NCI-H526 treated with DMSO at 0.1 percent for 48 hours (cell line): Measurements from ENCODE around the gene FAM83G.
"Not testable (repeated sequence)": the region's sequence is repeated elsewhere in the genome, so short reads cannot be mapped to it uniquely, and the experiment has no call there.

Source experiments
- DNase-seq: peaks from one replicate; lab custom pipeline; 2025; lab: John Stamatoyannopoulos, UW

The FAM83G gene, protein sequence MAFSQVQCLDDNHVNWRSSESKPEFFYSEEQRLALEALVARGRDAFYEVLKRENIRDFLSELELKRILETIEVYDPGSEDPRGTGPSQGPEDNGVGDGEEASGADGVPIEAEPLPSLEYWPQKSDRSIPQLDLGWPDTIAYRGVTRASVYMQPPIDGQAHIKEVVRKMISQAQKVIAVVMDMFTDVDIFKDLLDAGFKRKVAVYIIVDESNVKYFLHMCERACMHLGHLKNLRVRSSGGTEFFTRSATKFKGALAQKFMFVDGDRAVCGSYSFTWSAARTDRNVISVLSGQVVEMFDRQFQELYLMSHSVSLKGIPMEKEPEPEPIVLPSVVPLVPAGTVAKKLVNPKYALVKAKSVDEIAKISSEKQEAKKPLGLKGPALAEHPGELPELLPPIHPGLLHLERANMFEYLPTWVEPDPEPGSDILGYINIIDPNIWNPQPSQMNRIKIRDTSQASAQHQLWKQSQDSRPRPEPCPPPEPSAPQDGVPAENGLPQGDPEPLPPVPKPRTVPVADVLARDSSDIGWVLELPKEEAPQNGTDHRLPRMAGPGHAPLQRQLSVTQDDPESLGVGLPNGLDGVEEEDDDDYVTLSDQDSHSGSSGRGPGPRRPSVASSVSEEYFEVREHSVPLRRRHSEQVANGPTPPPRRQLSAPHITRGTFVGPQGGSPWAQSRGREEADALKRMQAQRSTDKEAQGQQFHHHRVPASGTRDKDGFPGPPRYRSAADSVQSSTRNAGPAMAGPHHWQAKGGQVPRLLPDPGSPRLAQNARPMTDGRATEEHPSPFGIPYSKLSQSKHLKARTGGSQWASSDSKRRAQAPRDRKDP

DNA sequence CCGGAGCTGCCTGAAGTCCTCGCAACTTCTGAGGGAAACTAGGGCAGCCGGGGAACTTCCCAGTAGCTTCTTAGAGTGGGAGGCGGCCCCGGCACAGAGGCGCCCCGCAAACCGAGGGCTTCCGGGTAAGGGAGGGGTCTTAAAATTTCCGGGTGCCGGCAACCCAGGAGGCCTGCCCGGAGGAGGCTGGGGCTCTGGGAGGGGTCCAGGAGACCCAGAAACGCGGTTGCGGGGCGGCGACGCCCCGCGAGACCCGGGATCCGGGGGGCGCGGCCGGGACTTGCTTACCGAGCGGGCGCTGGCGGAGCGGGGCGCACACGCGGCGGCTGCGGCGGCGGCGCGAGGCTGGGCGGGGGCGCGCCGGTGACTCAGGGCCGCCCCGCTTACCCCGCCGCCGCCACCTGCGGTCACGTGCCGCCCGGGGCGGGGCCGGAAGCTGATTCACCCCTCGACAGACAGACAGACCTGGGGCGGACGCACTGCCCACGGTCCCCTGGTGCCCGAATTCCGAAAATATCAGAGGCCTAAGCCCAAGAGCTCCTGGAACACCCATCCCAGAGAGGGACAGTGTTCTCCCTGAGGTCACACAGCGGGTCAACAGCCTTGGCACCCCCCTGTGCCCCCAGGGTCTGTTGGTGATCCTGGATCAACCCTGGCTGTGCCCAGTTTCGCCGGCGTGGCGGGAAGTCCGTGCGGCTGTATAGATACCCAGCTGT lies at the start of gene FAM83G:
FAM83G (minus strand) TSS at position 344 of the 716 bp plus-strand sequence. CDS start 723 bp downstream, outside the sequence.
- peak; percentile 15 for DNase-seq

DNA sequence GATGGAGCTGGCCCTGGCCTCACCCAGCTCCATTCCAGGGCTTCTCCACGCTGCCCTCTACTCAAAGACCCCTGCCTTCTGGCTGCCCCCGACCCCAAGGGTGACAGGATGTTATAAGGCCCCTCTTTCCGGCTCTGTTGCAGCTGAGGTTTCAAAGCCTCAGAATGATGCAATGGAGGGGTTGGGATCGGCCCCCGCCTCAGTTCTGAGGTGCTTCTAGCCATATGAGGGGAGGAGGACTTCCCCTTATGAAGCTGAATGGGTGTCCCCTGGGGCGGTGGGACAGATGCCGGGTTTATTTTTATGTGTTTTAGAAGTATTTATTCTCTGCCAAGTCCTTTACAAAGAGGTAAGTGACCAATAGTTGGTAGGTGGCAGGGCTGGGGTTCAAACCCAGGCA lies 44.3 kb upstream of the FAM83G start:
- DNase-seq = not testable (repeated sequence)

DNA sequence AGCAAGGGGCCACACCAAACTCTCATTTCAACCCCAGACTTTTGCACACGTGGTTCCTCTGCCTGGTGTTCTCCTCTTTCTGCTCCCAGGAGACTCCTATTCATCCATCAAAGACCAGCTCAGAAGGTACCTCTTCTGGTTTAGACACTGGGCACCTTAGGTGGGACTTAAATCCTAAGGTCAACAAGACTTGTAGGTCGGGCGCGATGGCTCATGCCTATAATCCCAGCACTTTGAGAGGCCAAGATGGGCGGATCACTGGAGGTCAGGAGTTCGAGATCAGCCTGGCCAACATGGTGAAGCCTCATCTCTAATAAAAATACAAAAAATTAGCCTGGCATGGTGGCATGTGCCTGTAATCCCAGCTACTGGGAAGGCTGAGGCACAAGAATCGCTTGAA lies 42.9 kb upstream of the FAM83G start:
- DNase-seq = not testable (repeated sequence)

DNA sequence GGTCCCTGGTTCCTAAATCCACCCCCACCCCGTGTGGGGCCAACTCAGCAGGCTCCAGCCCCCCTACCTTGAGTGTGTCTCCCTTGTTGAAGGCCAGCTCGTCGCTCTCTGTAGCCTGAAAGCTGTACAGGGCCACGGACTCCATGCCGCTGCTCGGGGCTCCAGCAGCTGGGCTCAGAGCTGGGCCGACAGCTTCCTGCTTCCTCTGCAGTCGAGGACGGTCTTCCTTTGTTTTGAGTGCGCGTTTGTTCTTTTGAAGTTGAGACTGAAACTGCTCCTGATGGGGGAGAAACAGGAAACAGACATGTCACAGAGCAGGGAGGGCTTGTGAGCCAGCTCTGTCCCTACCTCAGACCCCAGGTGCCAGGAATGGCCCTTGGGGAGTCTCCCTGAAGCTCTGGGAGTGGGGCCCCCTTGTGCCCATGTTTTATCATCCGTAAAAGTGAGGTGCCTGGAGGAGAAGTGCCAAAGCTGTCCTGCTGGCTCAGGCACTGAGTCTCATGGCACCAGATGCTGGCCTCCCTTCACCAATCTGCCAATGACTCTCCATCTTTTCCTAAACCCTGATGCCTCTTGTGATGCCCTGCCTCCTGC lies 42.3 kb upstream of the FAM83G start, which contains the start of gene GRAP:
GRAP (minus strand) TSS at position 176 of the 594 bp plus-strand sequence; CDS start at position 145, 31 bp downstream.
- DNase-seq = not testable (repeated sequence)

DNA sequence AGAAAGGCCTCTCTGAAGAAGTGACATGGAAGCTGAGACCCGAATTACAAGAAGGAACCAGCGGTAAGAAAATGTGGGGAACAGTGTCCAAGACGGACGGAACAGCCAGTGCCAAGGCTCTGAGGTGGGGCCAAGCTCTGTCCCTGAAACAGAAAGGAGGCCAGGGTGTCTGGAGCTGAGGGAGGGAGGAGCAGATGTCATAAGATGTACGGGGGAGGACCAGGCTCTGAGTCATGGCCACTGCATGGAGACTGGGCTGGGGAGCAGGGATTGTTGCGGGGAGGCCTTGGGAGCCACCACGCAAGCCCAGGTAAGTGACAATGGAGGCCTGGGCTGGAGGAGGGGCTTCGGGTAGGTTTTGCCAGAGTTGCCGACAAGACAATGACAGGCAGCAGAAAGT lies 40.1 kb upstream of the FAM83G start:
- DNase-seq = not testable (repeated sequence)

DNA sequence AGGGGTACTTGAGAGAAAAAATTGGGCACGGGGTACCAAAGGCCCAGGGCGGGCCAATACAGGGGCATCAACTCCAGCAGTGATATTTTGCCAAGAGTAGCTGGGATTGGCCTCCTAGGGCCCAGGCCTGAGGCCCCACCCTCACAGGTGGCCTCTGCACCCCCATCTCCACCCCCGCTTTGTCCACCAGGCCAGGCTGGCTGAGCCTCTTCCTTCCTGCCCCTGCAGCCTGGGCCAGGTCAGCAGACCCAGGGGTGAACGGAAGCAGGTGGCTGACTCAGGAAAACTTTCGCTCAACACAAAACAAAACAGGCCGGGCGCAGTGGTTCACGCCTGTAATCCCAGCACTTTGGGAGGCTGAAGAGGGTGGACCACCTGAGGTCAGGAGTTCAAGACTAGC lies 38.5 kb upstream of the FAM83G start:
- not testable (repeated sequence) for DNase-seq

DNA sequence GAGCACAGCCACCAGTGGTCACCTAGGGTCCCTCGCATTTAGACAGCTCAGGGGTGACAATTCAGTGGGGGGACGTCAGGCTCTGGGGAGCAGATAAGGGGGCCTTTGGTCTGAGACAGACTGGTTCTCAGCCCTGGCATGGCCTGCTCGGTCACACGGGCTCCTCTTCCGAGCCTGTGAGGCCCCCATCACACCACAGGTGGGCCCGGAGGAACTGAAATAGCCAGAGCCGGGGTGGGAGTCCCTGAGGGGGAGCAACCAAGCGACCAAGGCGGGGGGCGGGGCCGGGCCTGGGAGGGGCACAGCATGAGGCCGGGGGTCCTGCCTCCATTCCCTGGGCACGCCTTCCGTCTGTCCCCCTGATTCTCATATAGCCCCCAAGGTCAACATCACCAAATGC lies 37.8 kb upstream of the FAM83G start:
- not testable (repeated sequence) for DNase-seq

DNA sequence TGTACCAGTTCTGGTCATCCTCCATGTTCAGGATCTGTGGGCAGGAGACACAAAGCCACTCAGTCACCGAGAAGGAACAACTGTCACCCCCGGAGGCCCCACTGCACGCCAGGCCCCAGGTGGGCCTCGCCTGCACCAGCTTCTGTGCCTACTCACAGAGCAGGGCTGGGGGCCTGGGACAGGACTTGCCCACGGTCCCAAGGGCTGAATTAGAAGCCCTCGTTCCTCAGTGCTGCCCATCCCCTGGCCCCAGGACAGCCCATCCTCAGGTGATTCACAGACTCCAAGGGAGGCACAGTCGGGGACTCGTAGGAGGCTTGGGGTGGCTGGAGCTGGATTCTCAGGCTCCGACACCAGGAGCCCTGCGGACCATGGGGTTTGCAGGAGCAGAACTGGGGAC lies 37.3 kb upstream of the FAM83G start:
- DNase-seq = not testable (repeated sequence)

DNA sequence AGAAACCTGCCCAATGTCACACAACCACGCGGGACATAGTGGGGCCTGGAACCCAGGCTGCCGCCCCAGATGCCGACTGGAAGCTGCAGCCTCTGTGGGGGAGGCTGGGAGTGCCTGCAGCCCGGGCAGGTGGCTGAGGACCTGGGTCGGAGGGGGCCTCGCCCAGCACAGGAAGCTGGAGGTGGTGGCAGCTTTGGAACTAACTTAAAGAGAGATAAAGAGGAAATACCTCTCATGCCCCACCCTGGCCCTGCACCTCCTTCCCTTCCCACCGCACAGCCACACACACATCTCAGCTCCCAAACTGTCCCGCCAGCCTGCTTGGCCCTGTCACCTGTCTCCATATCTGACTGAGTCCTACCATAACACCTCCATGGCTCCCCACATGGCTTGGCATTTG lies 35.8 kb upstream of the FAM83G start:
- DNase-seq = not testable (repeated sequence)

DNA sequence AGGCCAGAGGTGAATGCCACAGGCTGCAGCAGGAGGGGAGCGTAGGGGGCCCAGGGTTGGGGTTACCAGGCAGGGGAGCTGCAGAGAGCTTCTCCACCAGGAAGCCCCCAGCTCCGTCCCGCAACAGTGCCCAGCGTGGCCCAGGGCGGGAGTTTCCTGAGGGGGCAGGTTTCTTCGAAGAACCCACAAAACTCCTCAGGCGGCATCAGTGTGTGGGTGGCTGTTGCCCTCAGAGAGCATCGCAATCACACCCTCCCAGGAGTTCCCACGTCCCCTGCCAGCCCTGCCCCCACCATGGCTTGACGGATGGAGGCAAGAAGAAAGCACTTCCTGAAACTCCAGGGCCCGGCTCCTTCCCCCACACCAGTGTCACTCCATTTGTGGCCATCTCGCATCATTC lies 34.2 kb upstream of the FAM83G start:
- DNase-seq = not testable (repeated sequence)

DNA sequence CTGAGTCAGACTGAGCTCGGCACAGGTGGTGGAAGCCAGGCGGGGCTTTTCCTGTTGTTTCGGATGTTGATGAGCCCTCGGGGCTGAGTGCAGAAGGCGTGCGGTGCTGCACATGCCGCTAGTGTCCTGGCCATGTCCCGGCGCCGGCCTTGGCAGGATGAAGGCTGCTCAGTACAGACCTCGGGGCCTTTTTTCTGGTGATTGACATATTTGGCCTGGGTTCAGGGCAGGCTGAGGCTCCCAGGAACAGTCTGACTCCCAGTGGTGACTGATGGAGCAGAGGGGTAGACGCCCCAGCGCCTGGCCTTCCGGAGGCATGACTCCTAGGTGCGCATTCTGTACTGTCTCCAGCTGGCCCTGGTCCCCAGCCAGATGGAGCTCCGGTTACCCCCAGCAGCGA lies 33.4 kb upstream of the FAM83G start:
- not testable (repeated sequence) for DNase-seq

DNA sequence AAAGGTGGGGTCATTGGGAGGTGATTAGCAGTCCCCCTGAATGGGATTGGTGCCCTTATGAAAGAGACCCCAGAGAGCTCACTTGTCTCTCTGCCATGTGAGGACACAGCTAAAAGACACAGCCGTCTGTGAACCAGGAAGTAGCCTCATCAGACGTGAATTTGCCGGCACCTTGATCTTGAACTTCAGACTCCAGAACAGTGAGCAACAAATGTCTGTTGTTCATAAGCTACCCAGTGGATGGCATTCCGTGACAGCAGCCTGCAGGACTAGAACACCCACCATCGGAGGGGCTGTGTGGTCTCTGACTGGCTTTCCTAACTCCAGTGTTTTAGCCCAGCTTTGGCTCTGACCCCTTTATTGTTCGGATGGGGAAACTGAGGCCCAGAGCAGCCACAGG lies 33.0 kb upstream of the FAM83G start:
- DNase-seq = not testable (repeated sequence)

DNA sequence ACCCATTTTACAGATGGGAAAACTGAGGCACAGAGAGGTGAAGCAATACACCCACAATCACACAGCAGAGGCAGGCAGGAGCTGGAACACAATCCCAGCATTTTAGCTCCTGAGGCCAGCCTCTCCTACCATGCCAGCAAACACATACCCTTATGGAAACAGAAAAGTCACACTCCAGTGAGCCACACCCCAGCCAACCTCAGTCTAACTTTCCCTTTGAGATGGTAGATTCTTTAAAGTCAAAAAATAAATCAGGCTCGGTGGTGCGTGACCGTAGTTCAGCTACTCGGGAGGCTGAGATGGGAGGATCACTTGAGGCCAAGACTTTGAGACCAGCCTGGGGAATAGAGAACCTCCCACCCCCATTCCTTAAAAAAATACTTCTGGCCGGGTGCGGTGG lies 31.6 kb upstream of the FAM83G start:
- DNase-seq = not testable (repeated sequence)

DNA sequence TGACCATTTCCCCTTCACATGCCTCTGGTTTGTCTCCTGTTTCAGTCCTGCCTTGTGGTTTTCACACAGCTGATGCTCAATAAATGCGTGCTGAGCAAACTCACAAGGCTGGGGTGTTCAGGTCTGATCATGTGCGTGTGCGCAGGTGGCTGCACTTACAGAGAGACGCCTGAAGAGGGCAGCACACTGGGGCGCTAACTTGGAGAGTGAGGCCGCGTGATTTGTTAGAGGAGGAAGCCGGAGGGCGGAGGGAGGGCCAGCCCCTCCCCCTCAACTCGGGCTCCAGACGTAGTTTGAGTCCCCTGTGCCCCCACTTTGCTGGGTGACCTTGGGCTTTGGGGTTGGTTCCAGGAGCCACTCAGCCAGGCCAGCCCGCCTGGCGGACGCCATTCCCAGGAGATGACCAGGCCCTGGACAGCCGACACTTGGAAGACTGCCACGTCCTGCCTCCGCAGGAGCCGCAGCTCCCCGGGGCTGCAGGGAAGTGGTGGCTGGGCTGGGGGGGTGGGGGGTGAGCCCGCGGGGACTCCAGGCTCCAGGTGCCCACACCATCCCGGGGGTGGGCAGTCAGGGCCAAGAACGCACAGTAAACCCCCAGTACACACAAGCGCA lies 27.9 kb upstream of the FAM83G start:
- not testable (repeated sequence) for DNase-seq

DNA sequence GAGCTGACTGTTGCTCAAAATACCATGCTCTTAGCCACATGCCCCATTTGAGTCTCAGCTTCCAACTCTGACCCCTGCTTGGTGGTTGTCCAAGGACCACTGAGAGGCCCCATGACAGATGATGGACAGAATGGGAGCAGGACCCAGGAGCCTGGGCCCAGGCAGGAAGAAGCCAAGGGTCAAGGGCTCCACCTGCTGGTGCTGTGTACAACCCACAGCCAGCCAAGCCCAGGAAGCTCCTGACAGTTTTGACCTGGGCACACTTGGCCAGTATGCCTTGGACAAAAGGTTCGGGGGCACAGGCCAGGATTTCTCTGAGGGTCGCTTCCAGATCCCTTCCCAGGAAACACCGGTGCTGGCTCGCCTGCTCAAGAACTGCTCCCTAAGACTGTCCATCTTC lies 27.2 kb upstream of the FAM83G start:
- not testable (repeated sequence) for DNase-seq

DNA sequence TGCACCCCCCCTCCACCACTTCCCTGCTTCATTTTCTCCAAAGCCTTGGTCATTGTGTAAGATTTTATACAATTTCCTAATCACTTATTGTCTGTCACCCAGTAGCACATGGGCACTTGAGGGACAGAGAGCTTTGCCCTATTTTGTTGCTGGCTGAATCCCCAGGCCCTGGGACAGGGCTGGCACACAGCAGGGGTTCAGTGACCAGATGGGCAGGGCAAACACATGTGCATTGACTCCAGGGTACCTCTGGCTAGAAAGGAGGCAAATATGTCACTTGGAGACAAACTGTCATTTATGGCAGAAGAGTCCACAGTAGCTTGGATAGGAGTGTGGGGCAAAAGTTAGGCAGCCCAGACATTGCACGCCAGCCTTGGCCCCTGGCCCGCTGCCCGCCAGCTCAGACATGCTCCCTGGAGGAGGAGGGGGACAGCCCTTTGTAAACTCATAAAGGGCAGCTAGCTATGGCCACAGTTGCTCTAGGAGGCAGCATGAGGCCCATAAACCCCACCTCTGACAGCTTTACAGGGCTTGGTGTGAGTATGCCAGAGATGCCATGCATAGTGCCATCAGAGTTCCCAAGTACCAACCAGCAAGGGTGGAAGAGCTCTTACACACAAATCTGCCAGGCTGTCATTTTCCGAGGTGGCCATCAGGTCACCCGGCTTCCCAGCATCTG lies 26.3 kb upstream of the FAM83G start:
- not testable (repeated sequence) for DNase-seq

DNA sequence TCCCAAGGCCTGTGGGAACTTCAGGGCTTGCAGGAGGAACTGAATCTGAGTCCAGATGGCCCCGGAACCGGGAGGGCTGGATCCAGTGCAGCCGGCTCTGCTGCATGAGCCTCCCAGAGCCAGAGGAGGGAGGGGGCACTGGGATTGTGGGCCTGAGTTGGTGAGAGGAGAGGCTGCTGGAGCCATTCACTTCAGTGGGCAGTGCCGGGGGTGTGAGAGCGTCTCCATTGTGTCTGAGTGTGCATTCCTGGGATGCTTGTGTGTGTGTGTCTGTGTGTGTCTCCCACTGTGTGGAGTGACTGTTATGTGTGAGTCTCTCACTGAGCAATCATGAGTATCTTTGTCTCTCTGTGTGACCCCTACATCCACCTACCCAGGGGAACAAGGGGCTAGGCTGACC lies 25.2 kb upstream of the FAM83G start:
- DNase-seq = not testable (repeated sequence)

DNA sequence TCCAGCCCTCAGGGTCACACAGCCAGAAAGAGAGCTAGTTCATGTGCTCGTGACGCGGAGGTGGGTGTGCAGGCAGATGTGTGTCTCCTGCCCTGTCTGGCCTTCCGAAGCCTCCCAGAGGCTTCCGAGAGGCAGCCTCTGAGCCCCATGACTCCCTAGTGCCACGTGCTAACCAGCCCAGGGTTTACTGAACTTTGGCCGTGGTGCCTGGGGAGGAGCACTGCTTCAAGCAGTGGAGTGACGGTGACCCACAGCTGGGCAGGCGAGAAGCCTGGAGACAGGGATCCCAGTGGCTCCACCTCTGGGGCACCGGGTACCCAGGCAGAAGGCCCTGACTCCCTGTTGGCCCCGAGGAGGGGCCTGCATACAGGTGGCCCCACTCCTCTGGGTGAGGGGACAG lies 24.1 kb upstream of the FAM83G start:
- not testable (repeated sequence) for DNase-seq

DNA sequence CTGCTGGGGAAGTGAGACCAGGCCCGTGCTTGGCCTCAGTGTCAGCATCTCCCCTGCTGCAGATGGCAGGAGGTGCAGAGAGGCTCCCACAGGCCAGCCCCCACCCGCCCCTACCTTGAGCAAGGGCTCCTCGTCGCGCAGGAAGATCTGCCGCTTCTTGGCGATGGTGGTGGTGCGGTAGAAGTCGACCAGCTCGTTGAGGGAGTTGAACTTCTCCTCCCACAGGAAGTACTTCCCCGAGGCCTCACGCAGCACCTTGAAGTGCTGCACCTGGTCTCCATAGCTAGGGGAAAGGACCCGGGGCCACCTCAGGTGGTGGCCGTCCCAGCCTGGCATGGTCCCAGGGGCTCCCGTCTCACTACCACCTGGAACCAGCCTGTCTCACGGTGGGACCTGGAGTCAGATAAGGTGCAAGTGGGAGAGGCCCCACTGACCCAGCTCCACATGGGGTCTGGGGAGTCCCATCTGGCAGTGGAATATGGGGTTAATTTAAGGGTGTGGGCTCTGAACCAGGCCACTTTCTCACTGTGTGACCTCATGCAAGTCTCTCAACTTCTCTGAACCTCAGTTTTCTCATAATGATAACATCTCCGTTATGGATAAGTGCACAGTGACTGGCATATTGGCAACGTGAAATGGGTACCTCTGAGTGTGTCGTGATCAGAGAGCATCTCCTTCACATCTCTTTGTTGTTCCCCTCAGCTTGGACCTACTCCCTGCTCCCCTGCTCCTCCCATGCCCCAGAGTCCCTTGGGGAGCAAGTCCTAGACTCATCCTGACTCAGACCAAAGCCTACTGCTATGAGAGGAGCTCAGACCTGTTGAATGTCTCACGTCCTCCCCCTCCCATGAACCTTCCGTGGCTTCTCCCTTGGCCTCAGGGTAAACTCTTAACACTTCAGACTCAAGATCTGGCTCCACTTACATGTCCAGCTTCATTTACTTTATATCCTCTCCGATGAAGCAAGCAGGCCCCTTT lies 19.8 kb upstream of the FAM83G start:
- no peak for DNase-seq
